Measurements from ENCODE around the gene HOXA4. TPM values are rescaled to one million over a fixed set of nuclear protein-coding genes. Genes with fewer than 3 reads are reported as not detected.

HOXA4 gene
- total RNA-seq, 1 experiment from 2014 or later: 2.0 TPM

GRCh38 chr7:27164367-27165088 is 34.0 kb upstream of the HOXA4 start:
- Histone ChIP-seq H2AFZ (ENCODE audit: low read depth, low read length, poor library complexity, severe bottlenecking) (no peak overlapping the region), H3K9me2 (ENCODE audit: insufficient read depth) (no peaks in the 10 kb centered on the region), H3K4me1 (ENCODE audit: control insufficient read depth in 1 of 2, insufficient read depth in 2 of 2, low read length in 2 of 2) (peaks cover 22 to 76% of the 10 kb centered on the region in 2 experiments), H3K27me3 (ENCODE audit: insufficient read depth, low read length) (no peaks in the 10 kb centered on the region), H4K20me1 (ENCODE audit: insufficient read depth) (no peaks in the 10 kb centered on the region), H3K4me2 (ENCODE audit: low read length) (peak overlapping the region; percentile 97), H3K9me3 (ENCODE audit: control insufficient read depth in 1 of 2, insufficient read depth in 1 of 2, low read depth in 1 of 2, low read length in 2 of 2) (no peaks in the 10 kb centered on the region), H3K27ac (ENCODE audit: low read depth, low read length) (peak overlapping the region; percentile 91), H3K4me3 (replicated peaks in 1 of 2; ENCODE audit: low read depth in 1 of 2, low read length in 2 of 2) (peak overlapping the region; percentile 77 to 84), H3K9ac (ENCODE audit: low read length) (peak overlapping the region; percentile 89), H3K36me3 (ENCODE audit: control insufficient read depth in 1 of 2, insufficient read depth in 2 of 2, low read length in 2 of 2) (peaks cover 0 to 4% of the 10 kb centered on the region in 2 experiments; a peak in 1 of 4 replicates), H3K79me2 (ENCODE audit: insufficient read depth, low read length) (peaks cover 78% of the 10 kb centered on the region)
- CTCF ChIA-PET: interaction anchor here (1.4 kb wide), 1 partner anchor 14 kb away, joined by 4 read pairs; no protein-coding TSS in a partner anchor
- intact Hi-C loops (cut with micrococcal nuclease): loop anchor here (5.0 to 10.0 kb wide), 4 partner anchors 882 to 1597 kb away; partner anchors contain the start of genes CBX3 and HNRNPA2B1
- no peak for ATAC-seq
- DNase-seq (ENCODE audit: low read depth, low spot score): no peak
- TF ChIP-seq POLR2AphosphoS5 (IDR thresholded peaks at IDR 0.05; ENCODE audit: low read depth, low read length): no peak
- TF ChIP-seq ELF1 (IDR thresholded peaks at IDR 0.05; ENCODE audit: borderline replicate concordance, low read depth): no peak
- TF ChIP-seq MAX (IDR thresholded peaks at IDR 0.05): no peak
- TF ChIP-seq ZNF274 (IDR thresholded peaks at IDR 0.05; ENCODE audit: low read depth, low read length): no peak
- no peak for TF ChIP-seq EZH2phosphoT487 (IDR thresholded peaks at IDR 0.05; ENCODE audit: borderline replicate concordance)
- TF ChIP-seq CEBPB (IDR thresholded peaks at IDR 0.05; ENCODE audit: low read depth): no peak
- TF ChIP-seq SP1 (IDR thresholded peaks at IDR 0.05; ENCODE audit: low read depth): no peak
- peak in 2 of 3 experiments; percentile 23 to 30; a peak in 2 of 6 replicates for TF ChIP-seq CTCF (IDR thresholded peaks at IDR 0.05 in 2 of 3, conservative IDR thresholded peaks at IDR 0.05 in 1 of 3; ENCODE audit: borderline replicate concordance in 1 of 3, insufficient read depth in 1 of 3, low read depth in 2 of 3, low read length in 2 of 3)
- TF ChIP-seq RAD21 (IDR thresholded peaks at IDR 0.05; ENCODE audit: low read depth): no peak
- RAD21 ChIA-PET (ENCODE audit: low non-redundant PET in 1 of 2, low total read pairs in 2 of 2, uncharacterized antibody in 2 of 2, unreplicated experiment in 2 of 2): no interaction called here
- POLR2A ChIA-PET: interaction anchor here (1.4 kb wide), 1 partner anchor 15 kb away, joined by 4 read pairs; no protein-coding TSS in a partner anchor
- BruUV-seq (replicated peaks): no TSS peak
